ENCODE results near the gene COQ6. TPM values are rescaled to one million over a fixed set of nuclear protein-coding genes. Genes with fewer than 3 reads are reported as not detected.

The COQ6 gene
- total and polyA plus RNA-seq, 2 of the 8 experiments (the other 6 are each of a cell fraction or from before 2014, with no cell fraction given) = 9.5 to 15.5 TPM

GRCh38 chr14:73968885-73969284 is 18.8 kb downstream of the COQ6 start:
- no peak for DNase-seq (ENCODE audit: low read depth in 1 of 2, low spot score in 2 of 2)
- Histone ChIP-seq H2AFZ (ENCODE audit: low read length) (no peak overlapping the region), H2BK20ac (ENCODE audit: low read length) (no peak overlapping the region), H3K4me3 (ENCODE audit: extremely low read depth in 1 of 4, insufficient read depth in 2 of 4, low read depth in 3 of 4, low read length in 4 of 4) (no peak overlapping the region), H2BK5ac (ENCODE audit: low read depth, low read length) (no peak overlapping the region), H3K36me3 (ENCODE audit: control insufficient read depth in 2 of 4, insufficient read depth in 4 of 4, low read length in 3 of 4) (peaks cover 0 to 3% (median 2%) of the 10 kb centered on the region in 4 experiments; a peak in 2 of 8 replicates), H2BK15ac (ENCODE audit: low read length) (no peak overlapping the region), H4K8ac (ENCODE audit: extremely low read depth, insufficient read depth, low read length) (no peak overlapping the region), H3K23ac (ENCODE audit: insufficient read length) (no peak overlapping the region), H3K79me1 (ENCODE audit: low read depth, low read length) (no peaks in the 10 kb centered on the region), H3K14ac (ENCODE audit: insufficient read length) (no peak overlapping the region), H2BK120ac (replicated peaks; ENCODE audit: low read depth, low read length) (no peak overlapping the region), H3K23me2 (ENCODE audit: low read depth, low read length) (no peaks in the 10 kb centered on the region), H3K9me3 (ENCODE audit: insufficient read depth in 2 of 2, low read depth in 1 of 2, low read length in 1 of 2) (no peaks in the 10 kb centered on the region), H3K4me2 (ENCODE audit: insufficient read depth in 1 of 2, low read depth in 2 of 2, low read length in 2 of 2) (no peak overlapping the region), H2AK5ac (ENCODE audit: low read depth, low read length) (no peak overlapping the region), H3K79me2 (ENCODE audit: control insufficient read depth in 1 of 2, insufficient read depth in 2 of 2, low read length in 2 of 2) (no peaks in the 10 kb centered on the region), H2BK12ac (ENCODE audit: low read depth, low read length) (no peak overlapping the region), H3K27ac (ENCODE audit: low read depth, low read length) (no peak overlapping the region), H3K4ac (replicated peaks; ENCODE audit: insufficient read length, low read depth, low read length) (no peak overlapping the region), H4K91ac (replicated peaks; ENCODE audit: insufficient read length, low read length) (no peak overlapping the region), H4K20me1 (replicated peaks in 1 of 2; ENCODE audit: control insufficient read depth in 1 of 2, insufficient read depth in 2 of 2, low read length in 2 of 2) (peaks cover 0 to 1% of the 10 kb centered on the region in 2 experiments), H4K5ac (ENCODE audit: insufficient read length, low read depth, low read length) (no peak overlapping the region), H3K27me3 (replicated peaks in 1 of 4; ENCODE audit: control insufficient read depth in 3 of 4, extremely low read depth in 1 of 4, insufficient read depth in 3 of 4, low read length in 3 of 4) (no peaks in the 10 kb centered on the region), H3K18ac (ENCODE audit: extremely low read depth, low read length) (no peak overlapping the region), H3K4me1 (replicated peaks in 1 of 4; ENCODE audit: control insufficient read depth in 3 of 4, insufficient read depth in 4 of 4, low read length in 3 of 4) (peaks cover 0 to 2% (median 0%) of the 10 kb centered on the region in 4 experiments; a peak in 1 of 7 replicates), H3K56ac (replicated peaks; ENCODE audit: insufficient read length, low read depth, low read length) (no peak overlapping the region), H3K9ac (replicated peaks in 1 of 4; ENCODE audit: extremely low read depth in 1 of 4, low read depth in 3 of 4, low read length in 3 of 4) (no peak overlapping the region)
- no peak for TF ChIP-seq GTF2F1 (IDR thresholded peaks at IDR 0.05; ENCODE audit: borderline replicate concordance, low read depth, low read length)
- ChIA-PET POLR2A (ENCODE audit: partially characterized antibody) (no interaction called here), CTCF (ENCODE audit: partially characterized antibody) (no interaction called here)
- WGBS, 2 experiments (ENCODE audit: extremely low coverage in 1 of 2, insufficient coverage in 1 of 2, insufficient read length in 1 of 2, insufficient replicate concordance in 2 of 2, low coverage in 1 of 2, low lambda C conversion rate in 2 of 2, missing lambda C conversion rate in 1 of 2) = 89% methylated on average over 2 of the region's 2 CpGs; no CpG with 5 or more reads in 1 of the 2 experiments
- FAIRE-seq = no peak
